A673 (cell line): ENCODE measurements around the gene FAM180A.

ENCODE experiments used
- CTCF ChIP-seq: fragments of 300-800, 200-600 bp; sonication (generic); conservative IDR thresholded peaks from 2 replicates; pipeline ENCODE4 v1.5.1; 2017; ENCODE audit warnings: low read depth, mild to moderate bottlenecking, antibody characterized with exemption, low read length, moderate library complexity, mixed read lengths
- EZH2 ChIP-seq: fragments of 200-600 bp; sonication (generic); IDR thresholded peaks from 2 replicates; pipeline ENCODE4 v1.6.1; 2017; ENCODE audit warnings: borderline replicate concordance, low read depth, mild to moderate bottlenecking, mixed read lengths, antibody characterized with exemption, low read length; ENCODE audit not compliant: poor library complexity, severe bottlenecking

- TF ChIP-seq EZH2, result no peak
- TF ChIP-seq CTCF, result no peak
These were observed 19.9 kb upstream of the FAM180A start for GRCh38 chr7:135768467-135768866.
